ENCODE measurements around the gene RBMS3.
"Not testable (repeated sequence)": the region's sequence is repeated elsewhere in the genome, so short reads cannot be mapped to it uniquely, and the experiment has no call there.

RBMS3 gene

GRCh38 chr3:29493109-29493508 is 212.2 kb downstream of the RBMS3 start:
- DNase-seq, result no peak

GRCh38 chr3:29494305-29495036 is 213.6 kb downstream of the RBMS3 start:
- DNase-seq, result no peak

GRCh38 chr3:29497282-29497681 is 216.4 kb downstream of the RBMS3 start:
- no peak for DNase-seq

GRCh38 chr3:29502771-29503170 is 221.9 kb downstream of the RBMS3 start:
- DNase-seq, result no peak

- no peak for DNase-seq
Observed at GRCh38 chr3:29503314-29503713, 222.4 kb downstream of the RBMS3 start.

- DNase-seq, result no peak
Observed at GRCh38 chr3:29503958-29504357, 223.1 kb downstream of the RBMS3 start.

- no peak for DNase-seq
Observed at GRCh38 chr3:29506502-29506901, 225.6 kb downstream of the RBMS3 start.

GRCh38 chr3:29511701-29512100 is 230.8 kb downstream of the RBMS3 start:
- DNase-seq, result no peak

- no peak for DNase-seq
Observed at GRCh38 chr3:29512641-29513040, 231.8 kb downstream of the RBMS3 start.

- no peak for DNase-seq
Observed at GRCh38 chr3:29513236-29513635, 232.4 kb downstream of the RBMS3 start.

GRCh38 chr3:29514170-29514569 is 233.3 kb downstream of the RBMS3 start:
- DNase-seq, result no peak

- no peak for DNase-seq
Observed at GRCh38 chr3:29514912-29515311, 234.0 kb downstream of the RBMS3 start.

- no peak for DNase-seq
Observed at GRCh38 chr3:29515451-29515850, 234.6 kb downstream of the RBMS3 start.

GRCh38 chr3:29516164-29516563 is 235.3 kb downstream of the RBMS3 start:
- no peak for DNase-seq

- DNase-seq, result no peak
Observed at GRCh38 chr3:29520764-29521163, 239.9 kb downstream of the RBMS3 start.

- no peak for DNase-seq
Observed at GRCh38 chr3:29521293-29521692, 240.4 kb downstream of the RBMS3 start.

- no peak for DNase-seq
Observed at GRCh38 chr3:29521751-29522150, 240.9 kb downstream of the RBMS3 start.

GRCh38 chr3:29524433-29524832 is 243.6 kb downstream of the RBMS3 start:
- not testable (repeated sequence) for DNase-seq

- no peak for DNase-seq
Observed at GRCh38 chr3:29525254-29525881, 244.5 kb downstream of the RBMS3 start.

GRCh38 chr3:29527246-29527645 is 246.4 kb downstream of the RBMS3 start:
- DNase-seq, result no peak

- DNase-seq, result no peak
Observed at GRCh38 chr3:29531644-29532043, 250.8 kb downstream of the RBMS3 start.

- no peak for DNase-seq
Observed at GRCh38 chr3:29532473-29532872, 251.6 kb downstream of the RBMS3 start.

- DNase-seq, result no peak
Observed at GRCh38 chr3:29534006-29534405, 253.1 kb downstream of the RBMS3 start.

GRCh38 chr3:29536016-29536758 is 255.3 kb downstream of the RBMS3 start:
- no peak for DNase-seq

All from SHP77 treated with DMSO at 0.1 percent for 48 hours (cell line).